NCI-H2081 (cell line): ENCODE measurements around the gene KCNE5.
"Not testable (repeated sequence)": the region's sequence is repeated elsewhere in the genome, so short reads cannot be mapped to it uniquely, and the experiment has no call there.

ENCODE experiments used
- DNase-seq, 2 experiments: peaks; one replicate each; lab custom pipeline; 2025; lab: John Stamatoyannopoulos, UW

Gene KCNE5

DNA sequence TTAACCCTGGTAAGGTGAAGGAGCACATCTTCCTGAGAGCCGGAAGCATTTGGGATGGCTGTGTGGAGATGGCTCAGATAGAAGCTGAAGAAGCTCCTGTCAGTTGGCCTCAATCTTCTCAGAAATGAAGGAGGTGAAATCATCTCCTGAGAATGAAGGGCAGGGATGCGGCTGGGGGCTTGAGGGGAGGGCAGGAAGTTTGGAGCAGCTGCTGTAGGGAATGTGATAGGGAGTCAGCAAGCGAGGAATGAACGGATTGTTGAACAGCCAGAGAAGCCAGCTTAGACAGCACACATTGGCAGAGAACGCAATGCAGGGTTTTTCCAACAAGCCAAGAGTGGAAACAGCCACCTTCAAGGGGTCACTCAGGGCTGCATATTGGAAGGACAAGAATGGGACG is 10.0 kb downstream of the KCNE5 start:
- DNase-seq, result no peak

DNA sequence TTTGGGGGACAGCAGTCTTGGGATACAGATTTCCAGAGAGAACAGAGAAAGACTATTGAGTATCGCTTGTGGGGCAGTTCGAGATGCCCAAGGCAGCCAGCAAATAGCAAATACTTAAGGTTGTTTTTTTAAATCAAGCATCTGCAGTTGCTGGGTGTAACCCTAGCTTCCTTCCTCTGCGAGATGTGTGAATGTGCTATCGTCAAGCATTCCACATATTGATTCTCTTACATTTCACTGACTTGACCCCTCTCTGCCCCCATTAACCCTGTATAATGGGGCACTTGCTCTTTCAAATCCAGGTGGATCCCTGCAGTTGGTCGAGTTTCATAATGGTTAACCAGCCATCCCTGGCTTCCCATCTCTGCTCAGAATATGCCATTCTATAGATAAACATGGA is 23.5 kb downstream of the KCNE5 start:
- DNase-seq, result no peak

DNA sequence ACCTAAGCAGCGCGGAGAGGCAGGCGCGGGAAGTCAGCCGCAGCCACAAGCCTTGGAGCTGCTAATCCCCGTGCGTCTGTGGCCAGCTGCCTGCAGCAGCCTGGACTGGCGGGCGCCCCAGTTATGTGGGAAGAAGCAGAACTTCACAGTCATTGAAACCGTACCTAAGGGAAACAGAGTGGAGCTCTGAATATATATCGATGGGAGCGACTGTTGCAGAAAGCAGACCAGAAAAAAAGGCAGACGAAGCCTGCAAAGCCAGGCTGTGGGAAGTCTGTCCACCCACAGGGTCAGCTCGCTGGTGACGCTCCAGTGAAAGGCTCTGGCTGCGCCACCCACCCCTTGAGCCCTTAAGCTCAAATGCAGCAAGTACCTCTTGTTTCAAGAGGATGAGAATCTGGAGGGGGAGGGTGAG is 24.7 kb downstream of the KCNE5 start:
- no peak for DNase-seq

DNA sequence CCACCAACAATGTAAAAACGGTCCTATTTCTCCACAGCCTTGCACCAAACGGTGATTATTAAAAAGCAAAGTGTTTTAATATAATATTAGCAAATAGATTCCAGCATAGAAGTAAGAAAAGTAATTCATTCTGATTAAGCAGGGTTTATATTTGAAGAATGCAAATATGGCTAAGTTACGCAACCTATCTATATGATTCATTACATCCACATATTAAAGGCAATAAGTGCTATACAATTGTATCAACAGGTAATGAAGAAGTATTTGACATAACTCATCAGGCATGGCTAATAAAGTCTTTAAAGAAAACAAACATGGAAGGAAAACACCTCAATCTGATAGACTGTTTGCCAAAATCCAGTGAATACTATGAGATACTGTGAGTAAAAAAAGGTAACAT is 29.0 kb downstream of the KCNE5 start:
- no peak for DNase-seq

DNA sequence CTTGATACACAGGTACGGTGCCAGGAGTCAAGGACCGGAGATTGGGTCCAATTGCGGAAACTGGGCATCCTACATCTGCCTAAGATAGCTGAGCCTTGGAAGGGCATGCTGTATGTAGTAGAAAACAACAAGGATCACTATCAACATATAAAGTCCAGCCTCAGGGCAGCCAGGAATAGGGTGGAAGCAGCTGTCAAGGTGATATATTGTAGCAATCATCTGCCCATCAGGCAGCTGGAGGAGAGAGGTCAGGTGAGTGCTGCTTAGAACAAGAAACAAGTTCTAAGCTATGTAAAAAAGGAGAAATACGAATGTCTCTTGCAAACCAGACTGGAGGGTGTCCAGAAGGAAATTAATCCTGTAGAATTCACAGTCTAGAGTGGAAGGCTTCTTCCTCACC is 34.8 kb downstream of the KCNE5 start:
- no peak for DNase-seq

DNA sequence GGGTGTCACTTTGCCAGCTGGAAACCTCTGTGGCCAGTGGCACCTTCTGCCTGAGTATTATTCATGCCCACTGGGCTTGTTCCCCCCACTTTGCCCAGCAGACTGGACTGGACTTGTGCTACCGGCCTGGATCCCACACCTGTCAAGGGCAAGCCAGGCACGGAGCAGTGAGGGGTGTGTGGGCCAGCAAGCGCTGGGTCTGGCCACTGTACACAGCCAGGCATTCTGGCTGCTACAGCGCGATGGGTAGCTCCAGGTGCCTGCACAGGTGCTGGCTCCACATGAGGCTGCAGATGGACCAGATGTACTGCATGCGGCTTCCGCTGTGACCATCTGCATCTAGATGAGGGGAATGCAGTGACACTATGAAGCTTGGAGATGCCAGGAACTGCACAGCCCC is 39.5 kb downstream of the KCNE5 start:
- no peak for DNase-seq

DNA sequence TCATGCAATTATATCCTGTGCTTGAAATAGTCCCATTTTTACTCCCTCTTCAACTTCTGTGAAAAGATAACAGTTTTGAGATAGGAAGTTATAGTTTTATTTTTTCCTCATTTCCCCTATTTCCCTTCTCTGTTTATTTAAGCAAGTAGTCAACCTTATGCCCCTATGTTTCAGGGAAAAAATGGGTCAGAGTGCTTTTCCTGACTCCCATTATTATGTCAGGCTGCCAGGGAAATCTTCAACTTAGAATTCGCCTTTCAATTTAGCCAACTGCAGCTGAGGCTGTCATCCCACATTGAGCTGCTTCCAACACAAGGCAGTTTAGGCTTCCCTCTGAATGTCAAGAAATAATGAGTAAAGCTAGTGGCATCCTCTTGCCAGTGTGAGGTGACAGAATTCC is 46.1 kb downstream of the KCNE5 start:
- no peak for DNase-seq

DNA sequence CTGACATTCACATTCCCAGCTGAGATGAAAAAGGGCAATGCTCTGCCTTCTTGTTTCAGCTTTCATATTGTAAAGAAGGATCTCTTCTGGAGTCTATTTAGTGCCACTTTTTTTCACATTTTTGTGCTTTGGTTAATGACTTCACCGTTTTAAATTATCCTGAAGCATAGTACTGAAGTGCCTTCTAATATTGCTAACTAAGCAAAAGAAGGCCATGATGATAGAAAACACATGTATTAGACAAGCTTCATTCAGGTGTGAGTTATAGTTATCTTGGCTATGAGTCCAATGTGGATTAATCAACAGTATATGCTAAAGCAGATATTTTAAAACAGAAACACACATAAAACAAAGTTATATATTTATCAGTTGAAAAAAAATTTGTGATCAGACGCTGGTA is 47.9 kb downstream of the KCNE5 start:
- no peak for DNase-seq

DNA sequence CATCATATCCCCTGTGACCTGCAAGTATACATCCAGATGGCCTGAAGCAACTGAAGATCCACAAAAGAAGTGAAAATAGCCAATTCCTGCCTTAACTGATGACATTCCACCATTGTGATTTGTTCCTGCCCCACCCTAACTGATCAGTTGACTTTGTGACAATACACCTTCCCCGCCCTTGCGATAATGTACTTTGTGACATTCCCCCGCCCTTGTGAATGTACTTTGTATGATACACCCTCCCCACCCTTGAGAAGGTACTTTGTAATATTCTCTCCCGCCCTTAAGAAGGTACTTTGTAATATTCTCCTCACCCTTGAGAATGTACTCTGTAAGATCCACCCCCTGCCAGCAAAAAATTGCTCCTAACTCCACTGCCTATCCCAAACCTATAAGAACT is 48.9 kb downstream of the KCNE5 start:
- not testable (repeated sequence) for DNase-seq
